Measurements from ENCODE around the gene DUSP19.

GRCh38 chr2:183078464-183079138, at the start of gene DUSP19:
- TF ChIP-seq POLR2AphosphoS5 (IDR thresholded peaks at IDR 0.05; ENCODE audit: low read depth, low read length): peak; percentile 97
- no peak for TF ChIP-seq REST (IDR thresholded peaks at IDR 0.05; ENCODE audit: insufficient read depth in 1 of 2, low read depth in 2 of 2, low read length in 2 of 2)
